ENCODE data around the gene SPTA1.

DNA sequence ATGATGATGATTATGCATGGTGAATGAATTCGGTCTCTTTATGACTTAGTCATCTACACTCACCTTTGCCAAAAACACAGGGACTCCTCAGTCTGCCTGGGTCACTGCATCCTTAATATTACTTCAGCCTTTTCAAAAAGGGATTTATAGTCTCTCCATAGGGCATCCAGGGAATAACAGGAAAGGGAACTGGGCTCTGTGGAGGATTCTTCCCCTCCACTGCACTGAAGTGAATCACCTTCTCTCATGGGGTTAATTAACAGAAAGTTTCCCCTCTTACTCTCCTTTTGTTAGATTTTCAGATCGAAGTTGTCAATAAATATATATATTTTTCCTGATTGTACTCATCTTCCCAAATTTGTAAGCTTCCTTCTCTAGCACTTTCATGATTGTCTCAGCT, 34.1 kb upstream of the SPTA1 start, which contains the start of gene OR6K3:
- TF ChIP-seq, protein P1, sequence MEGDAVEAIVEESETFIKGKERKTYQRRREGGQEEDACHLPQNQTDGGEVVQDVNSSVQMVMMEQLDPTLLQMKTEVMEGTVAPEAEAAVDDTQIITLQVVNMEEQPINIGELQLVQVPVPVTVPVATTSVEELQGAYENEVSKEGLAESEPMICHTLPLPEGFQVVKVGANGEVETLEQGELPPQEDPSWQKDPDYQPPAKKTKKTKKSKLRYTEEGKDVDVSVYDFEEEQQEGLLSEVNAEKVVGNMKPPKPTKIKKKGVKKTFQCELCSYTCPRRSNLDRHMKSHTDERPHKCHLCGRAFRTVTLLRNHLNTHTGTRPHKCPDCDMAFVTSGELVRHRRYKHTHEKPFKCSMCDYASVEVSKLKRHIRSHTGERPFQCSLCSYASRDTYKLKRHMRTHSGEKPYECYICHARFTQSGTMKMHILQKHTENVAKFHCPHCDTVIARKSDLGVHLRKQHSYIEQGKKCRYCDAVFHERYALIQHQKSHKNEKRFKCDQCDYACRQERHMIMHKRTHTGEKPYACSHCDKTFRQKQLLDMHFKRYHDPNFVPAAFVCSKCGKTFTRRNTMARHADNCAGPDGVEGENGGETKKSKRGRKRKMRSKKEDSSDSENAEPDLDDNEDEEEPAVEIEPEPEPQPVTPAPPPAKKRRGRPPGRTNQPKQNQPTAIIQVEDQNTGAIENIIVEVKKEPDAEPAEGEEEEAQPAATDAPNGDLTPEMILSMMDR (conservative IDR thresholded peaks at IDR 0.05 in 1 of 2, IDR thresholded peaks at IDR 0.05 in 1 of 2; ENCODE audit: extremely low read depth in 1 of 2, insufficient read depth in 1 of 2, low read depth in 1 of 2, low read length in 2 of 2): no peak
- no peak for TF ChIP-seq EZH2 (IDR thresholded peaks at IDR 0.05; ENCODE audit: borderline replicate concordance, low read length)

Data from mammary epithelial cell (primary cell).